HCT116 (cell line): ENCODE data around the gene PKP1. TPM values are rescaled to one million over a fixed set of nuclear protein-coding genes. Genes with fewer than 3 reads are reported as not detected.

Source experiments
- ATAC-seq: fragments of 200-7000 bp; cut with Tn5 transposase; 2 replicates; pipeline ENCODE4 v1.9.1; 2020; ENCODE audit warnings: mild to moderate bottlenecking, moderate library complexity
- BruUV-seq: library from RNA; stranded (reverse); fragments of 400-500 nt; replicated peaks from 2 replicates; lab custom pipeline; 2021; lab: Mats Ljungman, UMichigan
- CTCF ChIA-PET: fragments of 300-600 bp; sonication (Branson Sonifier 250); formaldehyde crosslinking; loops from one replicate; lab custom pipeline; 2021; ENCODE audit warnings: antibody characterized with exemption; lab: Charles Lee
- POLR2A ChIA-PET: fragments of 300-600, 350-600 bp; sonication (Branson Sonifier 250); formaldehyde crosslinking; loops from one replicate; lab custom pipeline; 2021; ENCODE audit warnings: antibody characterized with exemption; lab: Charles Lee
- RAD21 ChIA-PET, 2 experiments: fragments of 300-600 bp; sonication (Branson Sonifier 250); formaldehyde crosslinking; loops; one replicate each; lab custom pipeline; 2023; ENCODE audit warnings: low total read pairs in 2 of 2; ENCODE audit not compliant: uncharacterized antibody in 2 of 2, unreplicated experiment in 2 of 2, low non-redundant PET in 1 of 2; lab: Charles Lee
- DNase-seq: peaks from one replicate; pipeline ENCODE4 v3.0.0-alpha.2; 2010; ENCODE audit warnings: low read depth, low spot score
- H2AFZ ChIP-seq: fragments of 200-600 bp; shearing (Covaris generic), sonication (generic); 2 replicates; pipeline ENCODE4 v1.6.1; 2017; ENCODE audit warnings: low read depth, mixed run types, mixed read lengths, antibody characterized with exemption, low read length; ENCODE audit not compliant: poor library complexity, severe bottlenecking
- H3K27ac ChIP-seq: 2 replicates; pipeline ENCODE4 v1.5.1; 2012; ENCODE audit warnings: low read depth, low read length
- H3K27me3 ChIP-seq: fragments of 200-600 bp; sonication (generic); 2 replicates; pipeline ENCODE4 v1.6.1; 2016; ENCODE audit warnings: mixed run types, low read length, mixed read lengths; ENCODE audit not compliant: insufficient read depth
- H3K36me3 ChIP-seq, 2 experiments: fragments of 200-500 bp in 1 of 2; fragments of 200-600 bp in 1 of 2; sonication (Bioruptor generic) in 1 of 2; sonication (generic) in 1 of 2; 2 replicates each; pipeline versions ENCODE4 v1.5.1 to v1.6.1; 2014 to 2016; ENCODE audit warnings: low read length in 2 of 2, inconsistent platforms in 1 of 2, mixed read lengths in 1 of 2, mixed run types in 1 of 2; ENCODE audit not compliant: insufficient read depth in 2 of 2, control insufficient read depth in 1 of 2
- H3K4me1 ChIP-seq, 2 experiments: fragments of 200-600 bp in 1 of 2; sonication (generic) in 1 of 2; 2 replicates each; pipeline versions ENCODE4 v1.5.1 to v1.6.1; 2012 to 2017; ENCODE audit warnings: low read length in 2 of 2, inconsistent platforms in 1 of 2, mild to moderate bottlenecking in 1 of 2, mixed read lengths in 1 of 2, mixed run types in 1 of 2, moderate library complexity in 1 of 2; ENCODE audit not compliant: insufficient read depth in 2 of 2, control insufficient read depth in 1 of 2
- H3K4me2 ChIP-seq: fragments of 200-600 bp; sonication (generic); 2 replicates; pipeline ENCODE4 v1.6.1; 2017; ENCODE audit warnings: mixed run types, low read length, mixed read lengths
- H3K4me3 ChIP-seq, 2 experiments: fragments of 200-600 bp in 1 of 2; sonication (generic) in 1 of 2; replicated peaks in 1 of 2; 2 replicates each; pipeline ENCODE4 v1.5.1; 2011 to 2016; ENCODE audit warnings: low read length in 2 of 2, control low read depth in 1 of 2, low read depth in 1 of 2, mild to moderate bottlenecking in 1 of 2, mixed read lengths in 1 of 2, mixed run types in 1 of 2
- H3K79me2 ChIP-seq: fragments of 200-600 bp; sonication (generic); 2 replicates; pipeline ENCODE4 v1.6.1; 2017; ENCODE audit warnings: mild to moderate bottlenecking, mixed run types, low read length, moderate library complexity, mixed read lengths; ENCODE audit not compliant: insufficient read depth
- H3K9ac ChIP-seq: fragments of 200-600 bp; sonication (generic); 2 replicates; pipeline ENCODE4 v1.6.1; 2016; ENCODE audit warnings: low read length, mixed read lengths
- H3K9me2 ChIP-seq: fragments of 200-600 bp; sonication (generic), shearing (Covaris generic); 2 replicates; pipeline ENCODE4 v1.6.1; 2017; ENCODE audit warnings: mixed run types, mild to moderate bottlenecking, moderate library complexity; ENCODE audit not compliant: insufficient read depth
- H3K9me3 ChIP-seq, 2 experiments: fragments of 200-500 bp in 1 of 2; fragments of 200-600 bp in 1 of 2; sonication (Bioruptor generic) in 1 of 2; sonication (generic) in 1 of 2; 2 replicates each; pipeline ENCODE4 v1.6.1; 2014 to 2017; ENCODE audit warnings: low read length in 2 of 2, mixed read lengths in 2 of 2, inconsistent platforms in 1 of 2, low read depth in 1 of 2, mild to moderate bottlenecking in 1 of 2, mixed run types in 1 of 2, moderate library complexity in 1 of 2; ENCODE audit not compliant: control insufficient read depth in 1 of 2, insufficient read depth in 1 of 2
- H4K20me1 ChIP-seq: fragments of 200-600 bp; sonication (generic), shearing (Covaris generic); 2 replicates; pipeline ENCODE4 v1.6.1; 2017; ENCODE audit warnings: mixed run types, mild to moderate bottlenecking, moderate library complexity; ENCODE audit not compliant: insufficient read depth
- CBX3 ChIP-seq: IDR thresholded peaks from 2 replicates; pipeline ENCODE4 v1.6.1; 2012; ENCODE audit warnings: low read depth
- CEBPB ChIP-seq: IDR thresholded peaks from 2 replicates; pipeline ENCODE4 v1.6.1; 2012; ENCODE audit warnings: low read depth
- ELF1 ChIP-seq: IDR thresholded peaks from 2 replicates; pipeline ENCODE4 v1.6.1; 2012; ENCODE audit warnings: low read depth, borderline replicate concordance
- EZH2phosphoT487 ChIP-seq: fragments of 200-600 bp; IDR thresholded peaks from 2 replicates; pipeline ENCODE4 v1.6.1; 2018; ENCODE audit warnings: antibody characterized with exemption, borderline replicate concordance
- POLR2A ChIP-seq: IDR thresholded peaks from 2 replicates; pipeline ENCODE4 v1.7.0; 2011; ENCODE audit warnings: borderline replicate concordance; ENCODE audit not compliant: insufficient read depth, insufficient read length; ENCODE audit errors: extremely low read depth
- POLR2AphosphoS5 ChIP-seq: IDR thresholded peaks from 2 replicates; pipeline ENCODE4 v1.6.1; 2011; ENCODE audit warnings: mild to moderate bottlenecking, low read depth, low read length, moderate library complexity
- RAD21 ChIP-seq: IDR thresholded peaks from 2 replicates; pipeline ENCODE4 v1.6.1; 2012; ENCODE audit warnings: low read depth, mild to moderate bottlenecking
- TCF7L2 ChIP-seq: IDR thresholded peaks from 2 replicates; pipeline ENCODE4 v1.7.0; 2011; ENCODE audit warnings: borderline replicate concordance, inconsistent platforms; ENCODE audit not compliant: insufficient read depth, insufficient read length; ENCODE audit errors: extremely low read depth
- intact Hi-C: fragments of 100-400 bp; cut with micrococcal nuclease; formaldehyde crosslinking; loops from 2 replicates; pipeline ENCODE4 v1.10.0; 2022
- total RNA-seq: library from RNA; stranded (reverse); gene quantifications from one replicate; pipeline ENCODE4 v1.2.1, GENCODE V29; 2021; ENCODE audit not compliant: unreplicated experiment

The PKP1 gene
- total RNA-seq, 1 experiment from 2014 or later, result 0.07 TPM

DNA sequence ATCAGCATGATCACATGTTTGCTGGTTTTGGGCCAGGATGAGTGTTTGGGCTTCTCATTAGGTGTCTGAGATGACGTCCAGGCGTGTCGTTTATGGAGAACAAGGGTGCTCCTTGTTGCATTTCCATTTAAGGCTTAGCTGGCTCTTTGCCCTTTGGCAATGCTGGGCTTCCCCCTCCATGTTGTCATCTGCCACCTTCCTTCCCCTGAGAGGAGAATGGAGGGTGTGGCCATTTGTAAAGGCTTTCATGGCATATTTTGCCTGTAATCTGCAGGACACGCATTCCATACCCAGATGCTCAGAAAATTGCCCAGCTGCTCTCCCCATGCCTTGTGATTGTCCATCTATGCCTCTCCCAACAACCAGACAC lies 27.7 kb downstream of the PKP1 start:
- no TSS peak for BruUV-seq
- ChIA-PET RAD21 (no interaction called here), CTCF (interaction anchor here (2.2 kb wide), 1 partner anchor 37 kb away, joined by 13 read pairs; no protein-coding TSS in a partner anchor), POLR2A (no interaction called here)
- no peak for DNase-seq
- ATAC-seq, result no peak
- Histone ChIP-seq H4K20me1 (no peaks in the 10 kb centered on the region), H3K9me2 (no peaks in the 10 kb centered on the region), H3K27me3 (no peaks in the 10 kb centered on the region), H3K4me1 (peaks cover 36 to 60% of the 10 kb centered on the region in 2 experiments), H3K36me3 (no peaks in the 10 kb centered on the region), H3K79me2 (no peaks in the 10 kb centered on the region), H3K9ac (no peak overlapping the region), H3K27ac (no peak overlapping the region), H3K4me2 (no peak overlapping the region), H2AFZ (no peak overlapping the region), H3K9me3 (no peaks in the 10 kb centered on the region), H3K4me3 (no peak overlapping the region)
- intact Hi-C loops, result no loop called here
- TF ChIP-seq EZH2phosphoT487 (no peak), CEBPB (no peak), ELF1 (no peak)

DNA sequence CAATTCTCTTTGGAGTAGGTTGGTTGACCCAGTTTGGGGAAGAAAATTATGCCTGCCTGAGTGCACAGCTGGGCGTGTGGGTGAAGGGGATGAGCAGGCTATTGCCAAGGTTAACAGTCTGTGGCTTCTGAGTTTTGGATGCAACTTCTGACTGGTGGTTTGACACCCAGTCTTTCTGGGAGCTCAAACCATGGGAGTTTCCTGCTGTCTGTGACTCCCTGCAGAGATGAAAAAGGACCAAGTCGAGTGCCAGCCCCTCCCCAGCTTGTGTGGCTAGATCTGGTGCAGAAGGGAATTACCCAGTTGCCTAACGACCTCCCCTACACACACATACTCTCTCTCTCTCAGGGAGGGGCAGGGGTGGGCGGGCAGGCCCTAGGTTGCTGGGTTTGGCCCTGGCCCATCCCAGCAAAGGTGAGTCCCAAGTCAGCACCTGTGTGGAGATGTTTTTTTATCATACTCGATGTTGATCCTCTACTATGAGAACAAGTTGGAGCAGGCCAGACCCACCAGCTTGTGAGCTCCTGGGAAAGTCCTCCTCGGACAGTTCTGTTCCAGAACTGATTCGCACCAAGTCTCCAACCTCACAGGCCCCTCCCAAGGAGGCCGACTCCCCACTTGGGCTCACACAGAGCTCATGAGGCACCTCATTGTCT lies 28.2 kb downstream of the PKP1 start:
- DNase-seq (no peak), ATAC-seq (no peak)
- H3K4me1 ChIP-seq, result peaks cover 36 to 57% of the 10 kb centered on the region in 2 experiments
- ChIA-PET CTCF (interaction anchor here (2.2 kb wide), 1 partner anchor 36 kb away, joined by 13 read pairs; no protein-coding TSS in a partner anchor), POLR2A (no interaction called here), RAD21 (no interaction called here)
- no peaks in the 10 kb centered on the region for H3K27me3 ChIP-seq
- no peaks in the 10 kb centered on the region for H3K36me3 ChIP-seq
- H3K9ac ChIP-seq, result no peak overlapping the region
- H3K27ac ChIP-seq, result no peak overlapping the region
- intact Hi-C loops, result no loop called here
- H4K20me1 ChIP-seq, result no peaks in the 10 kb centered on the region
- no peak overlapping the region for H2AFZ ChIP-seq
- H3K9me2 ChIP-seq, result no peaks in the 10 kb centered on the region
- no peak overlapping the region for H3K4me2 ChIP-seq
- no peak overlapping the region for H3K4me3 ChIP-seq
- no TSS peak for BruUV-seq
- no peaks in the 10 kb centered on the region for H3K79me2 ChIP-seq
- TF ChIP-seq POLR2AphosphoS5 (no peak), TCF7L2 (no peak), POLR2A (no peak), RAD21 (no peak), CEBPB (no peak), CBX3 (no peak)
- H3K9me3 ChIP-seq, result no peaks in the 10 kb centered on the region
